ENCODE data around the gene MACROD2.
"Not testable (repeated sequence)": the region's sequence is repeated elsewhere in the genome, so short reads cannot be mapped to it uniquely, and the experiment has no call there.

Gene MACROD2

DNA sequence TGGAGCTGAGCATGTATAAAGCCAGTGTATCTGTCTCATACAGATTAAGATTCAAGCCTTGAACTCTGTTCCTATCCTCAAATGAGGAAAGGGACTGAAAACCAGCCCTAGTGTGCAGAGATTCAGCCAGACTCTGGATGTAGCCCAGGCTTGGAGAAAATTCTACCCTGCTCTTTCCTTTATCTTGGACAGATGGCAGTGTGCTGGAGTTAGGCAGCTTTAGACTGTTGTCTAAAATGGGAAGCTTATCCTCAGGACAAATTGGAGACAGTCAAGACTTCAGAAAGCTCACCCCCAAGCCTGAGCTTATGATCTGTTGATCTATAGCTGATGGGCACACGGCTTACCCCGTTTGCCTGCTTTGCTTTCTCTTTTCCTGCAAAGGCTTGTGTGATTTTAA lies 1520.4 kb downstream of the MACROD2 start:
- no peak for DNase-seq

DNA sequence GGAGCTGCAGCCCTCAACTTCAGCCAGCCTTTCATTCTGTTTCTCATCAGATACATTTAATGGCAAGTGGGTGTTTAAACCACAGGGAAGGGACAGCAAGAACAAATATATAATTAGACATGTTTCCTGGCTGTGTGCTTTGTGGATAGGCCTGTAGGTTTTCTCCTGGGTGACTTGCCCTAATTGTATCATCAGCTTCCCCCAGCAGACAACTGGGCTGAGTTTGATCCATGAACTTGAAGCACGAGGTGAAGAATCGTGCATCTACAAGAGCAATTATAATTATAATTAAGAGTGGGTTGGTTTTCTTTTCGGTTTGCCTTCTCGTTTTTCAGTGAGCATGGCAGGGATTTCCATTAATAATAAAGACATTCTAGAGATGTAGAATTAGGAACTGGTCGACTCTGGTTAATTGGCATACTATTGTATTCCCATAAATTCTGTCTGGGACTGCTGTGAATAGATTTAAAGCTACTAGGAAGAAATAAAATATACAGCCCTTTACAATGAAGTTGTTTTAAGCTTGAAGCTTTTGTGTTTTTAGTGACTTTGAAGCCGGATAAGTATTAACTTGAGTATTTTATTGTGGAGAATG lies 1525.7 kb downstream of the MACROD2 start:
- DNase-seq, result no peak

- no peak for DNase-seq
These were observed 1528.1 kb downstream of the MACROD2 start for GRCh38 chr20:15523400-15523799.

GRCh38 chr20:15528391-15529111 lies 1533.2 kb downstream of the MACROD2 start:
- DNase-seq, result no peak

DNA sequence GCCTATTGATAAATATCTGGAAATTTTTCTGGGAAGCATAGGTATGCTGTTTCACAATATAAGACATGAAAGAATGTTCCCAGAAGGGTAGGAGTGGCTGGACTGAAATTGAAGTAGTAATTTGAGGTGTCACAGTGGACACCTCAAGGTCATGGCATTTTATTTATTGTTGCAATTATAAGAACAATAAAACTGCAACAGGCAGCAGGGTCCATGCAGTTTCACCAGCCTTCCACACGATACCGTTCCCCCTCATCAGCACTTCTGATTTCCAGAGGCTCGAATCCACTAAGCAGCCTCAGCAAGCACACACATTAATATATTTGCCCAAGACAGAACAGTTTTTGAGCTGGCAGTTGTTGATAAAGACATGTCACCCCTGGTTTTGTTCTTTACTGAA lies 1540.5 kb downstream of the MACROD2 start:
- DNase-seq, result no peak

GRCh38 chr20:15537200-15537599 lies 1541.9 kb downstream of the MACROD2 start:
- DNase-seq, result not testable (repeated sequence)

GRCh38 chr20:15542655-15543054 lies 1547.3 kb downstream of the MACROD2 start:
- no peak for DNase-seq

DNA sequence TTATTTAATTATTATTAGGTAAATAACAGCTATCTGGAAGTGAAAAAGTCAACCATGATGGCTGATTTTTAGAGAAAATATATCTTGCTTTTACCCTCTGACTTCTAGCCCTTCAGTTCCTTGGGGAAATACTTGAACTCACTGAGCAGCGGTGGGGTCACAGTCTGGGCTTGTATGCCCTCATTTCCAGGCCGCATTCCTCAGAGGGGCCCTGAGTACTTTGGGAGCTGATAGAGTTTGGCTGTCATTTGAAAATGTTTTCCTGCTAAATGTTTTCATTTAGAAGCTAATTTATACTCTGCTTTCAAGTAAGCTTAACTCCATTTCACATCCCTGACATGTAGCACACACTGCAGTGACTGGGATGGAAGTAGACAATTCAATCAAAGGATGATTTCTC lies 1549.4 kb downstream of the MACROD2 start:
- no peak for DNase-seq

DNA sequence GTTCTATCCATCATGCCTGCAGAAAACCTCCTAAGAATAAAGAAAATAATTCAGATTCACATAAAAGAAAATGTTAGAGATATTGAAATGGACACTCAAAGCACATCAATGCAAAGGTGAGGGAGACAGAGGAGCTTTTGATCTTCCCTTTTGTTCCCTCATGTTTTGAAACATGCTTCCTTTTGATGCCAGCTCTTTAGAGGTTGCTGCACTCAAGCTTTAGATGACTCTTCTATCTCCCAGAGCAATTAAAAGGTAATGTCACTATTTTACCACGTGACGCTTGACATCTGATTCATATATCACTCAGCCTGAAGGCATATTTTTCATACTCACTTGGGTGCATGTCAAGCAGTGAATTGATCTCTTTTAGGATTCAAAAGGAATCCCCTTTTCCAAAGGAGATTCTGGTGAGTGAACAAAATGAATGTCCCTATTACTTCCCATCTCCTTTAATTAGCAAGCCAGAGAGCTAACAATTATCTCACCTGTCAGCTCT lies 1551.3 kb downstream of the MACROD2 start:
- no peak for DNase-seq

- DNase-seq, result no peak
These were observed 1551.8 kb downstream of the MACROD2 start for GRCh38 chr20:15547119-15547518.

- DNase-seq, result no peak
These were observed 1555.0 kb downstream of the MACROD2 start for GRCh38 chr20:15550116-15550870.

GRCh38 chr20:15555913-15556312 lies 1560.6 kb downstream of the MACROD2 start:
- no peak for DNase-seq

DNA sequence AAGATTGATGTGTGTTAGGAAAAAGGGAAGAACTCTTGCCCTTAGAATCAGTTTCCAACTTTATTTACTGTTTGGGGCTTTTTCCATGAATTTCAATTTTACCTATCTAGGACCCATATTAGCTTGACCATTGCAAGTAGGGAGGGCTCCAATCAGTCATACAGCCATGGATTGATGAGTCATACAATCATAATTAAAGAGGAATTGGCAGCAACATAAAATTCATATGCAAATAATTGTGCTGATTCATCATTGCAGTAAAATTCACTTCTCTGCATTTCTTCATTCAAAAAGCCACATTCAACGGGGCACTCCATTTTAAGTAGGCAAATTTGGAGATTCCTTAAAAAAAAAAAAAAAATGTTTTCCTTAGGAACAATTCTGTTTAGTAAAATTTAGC lies 1561.6 kb downstream of the MACROD2 start:
- no peak for DNase-seq

- no peak for DNase-seq
These were observed 1565.8 kb downstream of the MACROD2 start for GRCh38 chr20:15561070-15561569.

- DNase-seq, result no peak
These were observed 1566.5 kb downstream of the MACROD2 start for GRCh38 chr20:15561707-15562404.

DNA sequence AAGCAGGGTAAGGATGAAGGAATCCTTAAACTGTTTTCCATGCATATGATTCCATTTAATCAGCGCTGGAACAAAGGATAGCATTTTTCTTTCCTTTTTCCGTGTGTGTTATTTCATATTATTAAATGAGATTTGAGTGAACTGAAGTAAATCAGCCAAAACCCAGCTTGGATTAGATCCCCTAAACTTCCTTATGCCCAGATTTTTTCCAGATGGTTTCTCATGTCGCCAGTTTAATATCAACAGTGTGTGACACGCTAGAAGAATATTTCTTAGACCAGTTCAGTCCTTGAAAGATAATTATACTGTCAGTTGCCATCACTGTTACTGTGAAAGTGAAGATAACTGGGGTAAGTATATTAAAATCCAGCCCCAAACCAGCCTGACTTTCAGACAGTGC lies 1568.5 kb downstream of the MACROD2 start:
- no peak for DNase-seq

GRCh38 chr20:15564981-15565380 lies 1569.7 kb downstream of the MACROD2 start:
- DNase-seq, result no peak

DNA sequence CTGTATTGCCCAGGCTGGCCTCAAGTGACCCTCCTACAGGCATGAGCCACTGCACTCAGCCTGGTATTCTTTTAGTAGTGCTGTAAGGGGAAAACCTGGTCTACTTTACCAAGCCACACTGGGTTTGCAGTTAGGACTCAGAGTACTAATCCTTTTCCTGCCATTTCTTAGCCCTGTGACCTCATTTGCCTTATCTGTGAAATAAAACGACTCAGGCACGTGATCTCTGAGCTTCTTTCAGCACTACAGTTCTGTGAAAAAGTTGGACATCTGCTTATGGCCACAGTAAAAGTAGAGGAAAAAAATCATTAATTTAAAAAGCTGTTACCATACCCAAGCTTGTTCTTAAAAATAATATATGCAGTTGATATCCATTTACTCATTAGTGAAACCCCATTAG lies 1570.5 kb downstream of the MACROD2 start:
- DNase-seq, result no peak

DNA sequence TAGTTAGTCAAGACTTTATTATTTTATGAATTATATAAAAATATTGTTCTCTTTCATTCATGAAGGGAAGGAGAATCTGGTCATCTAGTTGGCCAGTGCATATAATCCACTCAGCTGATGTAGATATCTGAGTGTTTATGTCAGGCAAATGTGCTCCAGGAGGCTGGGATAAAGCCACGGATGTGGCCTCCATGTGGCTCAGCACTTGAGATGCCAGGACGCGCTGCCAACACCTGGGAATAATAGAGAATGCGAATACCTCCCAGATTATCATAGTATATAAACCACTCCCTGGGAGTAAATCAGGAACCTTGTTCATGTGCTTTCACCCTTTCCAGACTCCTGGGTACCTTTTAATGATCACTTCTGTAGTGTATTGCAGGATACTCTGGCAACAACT lies 1571.9 kb downstream of the MACROD2 start:
- no peak for DNase-seq

DNA sequence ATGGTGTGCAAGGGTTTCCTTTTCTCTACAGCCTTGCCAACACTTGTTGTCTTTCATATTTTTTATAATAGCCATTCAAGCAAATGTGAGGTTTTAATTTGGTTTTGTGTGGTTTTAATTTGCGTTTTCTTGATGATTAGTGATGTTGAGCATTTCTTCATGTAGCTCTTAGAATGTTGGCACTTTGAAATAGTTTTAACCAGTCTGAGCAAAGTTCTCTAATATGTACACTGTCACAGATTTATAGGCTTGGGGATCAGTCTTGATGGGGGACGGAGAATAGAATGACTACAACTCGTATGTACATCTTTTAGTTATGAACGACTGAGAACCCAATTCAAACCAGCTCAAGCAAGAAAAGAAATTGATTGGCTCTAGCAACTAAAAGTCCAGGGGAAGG lies 1574.8 kb downstream of the MACROD2 start:
- DNase-seq, result no peak

GRCh38 chr20:15571056-15571455 lies 1575.7 kb downstream of the MACROD2 start:
- no peak for DNase-seq

DNA sequence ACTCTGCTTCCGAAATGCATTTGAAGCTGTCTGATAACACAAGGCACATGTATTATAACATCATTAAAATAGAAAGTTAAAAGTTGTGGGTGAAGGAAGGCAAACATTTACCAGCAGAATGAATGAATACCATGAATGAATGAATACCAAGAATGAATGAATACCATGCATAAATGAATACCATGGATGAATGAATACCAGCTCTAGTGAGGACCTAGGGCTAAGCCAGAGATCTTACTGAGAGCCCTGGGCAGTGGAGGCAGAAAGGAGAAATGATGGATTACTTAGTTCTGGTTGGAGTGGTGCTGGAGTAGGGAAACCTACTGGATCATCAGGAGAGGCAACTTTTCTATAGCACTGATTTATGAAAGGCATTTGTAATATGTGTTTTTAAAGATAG lies 1579.9 kb downstream of the MACROD2 start:
- no peak for DNase-seq

GRCh38 chr20:15576411-15576810 lies 1581.1 kb downstream of the MACROD2 start:
- DNase-seq, result no peak

Data from NCI-H345 (cell line).